RCC 7860 (cell line): ENCODE data around the gene KANK2.
"Not testable (repeated sequence)": the region's sequence is repeated elsewhere in the genome, so short reads cannot be mapped to it uniquely, and the experiment has no call there.

Experiments used
- DNase-seq: peaks from one replicate; pipeline ENCODE4 v3.0.0-alpha.2; 2015; ENCODE audit warnings: low spot score
- FAIRE-seq: peaks from 2 replicates; lab custom pipeline; 2012; peaks lifted over from hg19 to GRCh38; lab: Jason Lieb, UNC

KANK2 gene

DNA sequence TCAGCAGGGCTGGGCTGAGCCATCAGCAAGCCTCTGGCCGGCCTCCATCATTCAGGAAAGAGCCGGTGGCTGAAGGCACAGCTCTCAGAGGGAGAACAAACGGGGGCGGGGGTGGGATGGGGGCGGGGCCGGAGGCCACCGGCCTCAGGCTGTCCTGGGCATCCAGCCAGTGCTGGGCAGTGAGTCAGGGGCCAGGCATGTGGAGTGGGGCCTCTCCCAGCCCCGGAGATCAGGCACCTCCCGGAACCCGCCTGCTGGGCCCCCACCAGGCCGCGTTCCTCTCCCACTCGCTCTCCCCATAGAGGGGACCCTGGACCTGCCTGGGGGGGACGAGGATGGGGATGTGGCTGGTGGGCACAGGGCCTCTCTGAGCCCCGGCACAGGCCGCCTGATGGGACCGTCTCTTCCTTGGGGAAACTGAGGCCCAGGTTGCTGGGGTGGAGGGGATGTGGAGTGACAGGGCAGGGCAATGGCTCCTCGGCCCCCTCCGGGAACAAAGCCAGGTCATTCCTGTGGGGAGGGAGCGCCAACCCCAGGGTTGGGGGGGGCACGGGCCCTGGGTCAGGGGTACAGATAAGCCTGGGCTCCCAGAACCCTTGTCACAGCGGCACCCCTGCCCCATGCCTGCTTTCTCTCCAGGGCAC lies 54.7 kb downstream of the KANK2 start:
- DNase-seq: peak; percentile 94
- peak; percentile 55 for FAIRE-seq

DNA sequence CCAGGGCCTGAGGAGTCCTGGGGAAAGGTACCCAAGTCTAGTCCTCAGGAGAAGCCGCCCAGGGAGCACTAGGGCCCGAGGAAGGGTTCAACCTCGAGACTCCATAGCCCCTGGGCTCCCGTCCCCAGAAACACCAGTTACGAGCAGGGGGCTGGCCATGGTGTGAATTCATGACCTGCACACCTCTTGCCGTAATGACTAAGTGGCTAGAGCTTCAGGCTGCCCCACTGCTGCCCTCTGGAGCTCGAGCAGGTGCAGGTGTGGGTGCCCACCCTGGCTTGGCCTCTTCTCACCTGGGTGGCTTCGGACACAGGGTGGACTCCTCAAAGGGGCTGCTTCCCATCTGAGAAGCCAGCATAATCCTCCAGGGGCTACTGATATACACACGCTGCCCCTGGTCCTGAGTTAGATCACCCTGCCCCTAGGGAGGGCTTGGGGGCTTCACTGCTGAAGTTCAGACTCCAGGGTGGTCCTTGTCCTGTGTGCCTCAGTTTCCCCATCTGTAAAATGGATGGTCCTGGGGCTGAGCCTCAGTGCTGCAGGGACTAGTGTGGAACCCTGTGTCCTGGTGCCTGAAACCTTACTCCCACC lies 55.3 kb downstream of the KANK2 start:
- no peak for FAIRE-seq
- DNase-seq: peak; percentile 29

GRCh38 chr19:11140896-11141295 lies 56.4 kb downstream of the KANK2 start:
- no peak for FAIRE-seq
- DNase-seq: no peak

DNA sequence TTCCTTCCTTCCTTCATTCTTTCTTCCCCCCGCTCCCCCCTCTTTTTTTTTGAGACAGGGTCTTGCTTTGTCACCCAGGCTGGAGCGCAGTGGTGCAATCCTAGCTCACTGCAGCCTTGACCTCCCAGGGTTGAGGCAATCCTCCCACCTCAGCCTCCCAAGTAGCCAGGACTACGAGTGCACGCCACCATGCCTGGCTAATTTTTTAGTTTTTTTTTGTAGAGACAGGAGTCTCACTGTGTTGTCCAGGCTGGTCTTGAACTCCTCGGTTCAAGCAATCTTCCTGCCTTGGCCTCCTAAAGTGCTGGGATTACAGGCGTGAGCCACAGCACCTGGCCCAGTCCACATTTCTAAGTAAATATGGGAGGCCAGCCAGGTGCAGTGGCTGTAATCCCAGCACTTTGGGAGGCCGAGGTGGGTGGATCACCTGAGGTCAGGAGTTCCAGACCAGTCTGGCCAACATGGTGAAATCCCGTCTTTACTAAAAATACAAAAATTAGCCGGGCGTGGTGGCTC lies 57.3 kb downstream of the KANK2 start:
- FAIRE-seq, DNase-seq: not testable (repeated sequence)

- FAIRE-seq (peak; percentile 66), DNase-seq (peak; percentile 87)
These were observed 58.6 kb downstream of the KANK2 start for GRCh38 chr19:11138601-11139300.

GRCh38 chr19:11137542-11138384 lies 59.6 kb downstream of the KANK2 start:
- FAIRE-seq (peak; percentile 40), DNase-seq (peak; percentile 83)

GRCh38 chr19:11136400-11137101 lies 60.8 kb downstream of the KANK2 start:
- DNase-seq (no peak), FAIRE-seq (no peak)

DNA sequence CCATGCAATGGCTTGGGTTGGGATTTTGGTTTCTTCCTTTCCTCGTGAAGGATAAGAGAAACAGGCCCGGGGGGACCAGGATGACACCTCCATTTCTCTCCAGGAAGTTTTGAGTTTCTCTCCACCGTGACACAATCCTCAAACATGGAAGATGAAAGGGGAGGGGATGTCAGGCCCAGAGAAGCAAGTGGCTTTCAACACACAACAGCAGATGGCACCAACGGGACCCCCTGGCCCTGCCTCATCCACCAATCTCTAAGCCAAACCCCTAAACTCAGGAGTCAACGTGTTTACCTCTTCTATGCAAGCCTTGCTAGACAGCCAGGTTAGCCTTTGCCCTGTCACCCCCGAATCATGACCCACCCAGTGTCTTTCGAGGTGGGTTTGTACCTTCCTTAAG lies 65.9 kb downstream of the KANK2 start:
- no peak for FAIRE-seq
- no peak for DNase-seq

GRCh38 chr19:11130824-11131455 lies 66.4 kb downstream of the KANK2 start:
- peak; percentile 56 for DNase-seq
- FAIRE-seq: no peak

GRCh38 chr19:11127905-11128304 lies 69.4 kb downstream of the KANK2 start:
- no peak for DNase-seq

DNA sequence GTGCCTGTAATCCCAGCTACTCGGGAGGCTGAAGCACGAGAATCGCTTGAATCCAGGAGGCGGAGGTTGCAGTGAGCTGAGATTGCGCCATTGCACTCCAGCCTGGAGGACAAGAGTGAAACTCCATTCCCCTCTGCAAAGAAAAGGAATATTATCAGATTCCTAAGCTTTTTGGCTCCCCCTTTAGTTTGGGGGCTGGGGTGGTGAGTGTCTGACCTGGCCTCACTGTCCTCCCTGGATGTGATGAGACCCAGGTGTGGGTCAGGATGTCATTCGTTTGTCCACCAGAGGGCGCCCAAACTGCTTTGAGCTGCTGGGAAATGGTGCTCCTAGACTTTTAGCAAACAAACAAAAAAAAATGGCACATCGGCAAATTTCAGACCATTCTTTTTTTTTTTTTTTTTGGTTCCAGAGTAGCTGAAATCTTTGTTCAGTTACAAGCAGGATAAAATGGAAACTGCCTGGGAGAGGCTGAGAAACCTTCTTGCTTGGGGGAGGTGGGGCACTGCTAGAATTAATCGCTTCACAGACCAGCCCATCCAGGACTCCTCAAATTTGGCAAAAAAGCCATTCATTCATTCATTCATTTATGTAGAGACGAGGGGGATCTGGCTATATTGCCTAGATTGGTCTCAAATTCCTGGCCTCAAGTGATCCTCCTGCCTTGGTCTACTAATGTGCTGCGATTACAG lies 71.2 kb downstream of the KANK2 start:
- FAIRE-seq: no peak

More at GRCh38 chr19:11127905-11128304, 69.4 kb downstream of the KANK2 start:
- FAIRE-seq: no peak

DNA sequence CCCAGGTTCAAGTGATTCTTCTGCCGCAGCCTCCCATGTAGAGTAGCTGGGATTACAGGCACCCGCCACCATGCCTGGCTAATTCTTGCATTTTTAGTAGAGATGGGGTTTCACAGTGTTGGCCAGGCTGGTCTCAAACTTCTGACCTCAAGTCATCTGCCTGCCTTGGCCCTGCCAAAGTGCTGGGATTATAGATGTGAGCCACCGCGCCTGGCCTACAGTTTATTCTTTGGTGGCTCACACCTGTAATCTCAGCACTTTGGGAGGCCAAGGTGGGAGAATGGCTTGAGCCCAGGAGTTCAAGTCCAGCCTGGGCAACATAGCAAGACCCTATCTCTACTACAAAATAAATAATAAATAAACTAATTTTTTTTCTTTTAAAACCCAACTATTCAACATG lies 73.2 kb downstream of the KANK2 start:
- not testable (repeated sequence) for DNase-seq, FAIRE-seq

More for the DNA sequence above, 71.2 kb downstream of the KANK2 start:
- DNase-seq: peak; percentile 53

- FAIRE-seq (no peak), DNase-seq (no peak)
These were observed 74.2 kb downstream of the KANK2 start for GRCh38 chr19:11123114-11123513.

DNA sequence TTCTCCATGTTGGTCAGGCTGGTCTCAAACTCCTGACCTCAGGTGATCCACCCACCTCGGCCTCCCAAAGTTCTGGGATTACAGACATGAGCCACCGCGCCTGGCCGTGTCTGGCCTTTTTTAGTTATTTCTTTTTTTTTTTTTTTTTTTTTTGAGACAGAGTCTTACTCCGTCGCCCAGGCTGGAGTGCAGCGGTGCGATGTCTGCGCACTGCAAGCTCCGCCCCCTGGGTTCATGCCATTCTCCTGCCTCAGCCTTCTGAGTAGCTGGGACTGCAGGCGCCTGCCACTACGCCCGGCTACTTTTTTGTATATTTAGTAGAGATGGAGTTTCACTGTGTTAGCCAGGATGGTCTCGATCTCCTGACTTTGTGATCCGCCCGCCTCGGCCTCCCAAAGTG lies 75.4 kb downstream of the KANK2 start:
- FAIRE-seq: not testable (repeated sequence)

DNA sequence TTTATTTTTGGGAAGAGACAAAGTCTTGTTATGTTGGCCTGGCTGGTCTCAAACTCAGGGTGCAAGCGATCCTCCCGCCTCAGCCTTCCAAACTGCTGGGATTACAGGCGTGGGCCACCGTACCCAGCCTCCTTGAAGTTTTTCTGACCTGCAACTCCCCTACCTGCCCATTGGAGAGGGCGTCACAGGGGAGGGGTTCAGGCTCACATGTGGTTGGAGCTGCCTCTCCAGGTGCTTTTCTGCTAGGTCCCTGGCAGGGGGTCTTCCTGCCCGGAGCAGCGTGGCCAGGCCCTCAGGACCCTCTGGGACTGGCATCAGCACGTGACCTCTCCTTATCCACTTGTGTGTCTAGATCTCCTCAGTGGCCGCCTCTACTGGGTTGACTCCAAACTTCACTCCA lies 80.8 kb downstream of the KANK2 start:
- no peak for DNase-seq
- no peak for FAIRE-seq

More for the DNA sequence above, 75.4 kb downstream of the KANK2 start:
- not testable (repeated sequence) for DNase-seq

DNA sequence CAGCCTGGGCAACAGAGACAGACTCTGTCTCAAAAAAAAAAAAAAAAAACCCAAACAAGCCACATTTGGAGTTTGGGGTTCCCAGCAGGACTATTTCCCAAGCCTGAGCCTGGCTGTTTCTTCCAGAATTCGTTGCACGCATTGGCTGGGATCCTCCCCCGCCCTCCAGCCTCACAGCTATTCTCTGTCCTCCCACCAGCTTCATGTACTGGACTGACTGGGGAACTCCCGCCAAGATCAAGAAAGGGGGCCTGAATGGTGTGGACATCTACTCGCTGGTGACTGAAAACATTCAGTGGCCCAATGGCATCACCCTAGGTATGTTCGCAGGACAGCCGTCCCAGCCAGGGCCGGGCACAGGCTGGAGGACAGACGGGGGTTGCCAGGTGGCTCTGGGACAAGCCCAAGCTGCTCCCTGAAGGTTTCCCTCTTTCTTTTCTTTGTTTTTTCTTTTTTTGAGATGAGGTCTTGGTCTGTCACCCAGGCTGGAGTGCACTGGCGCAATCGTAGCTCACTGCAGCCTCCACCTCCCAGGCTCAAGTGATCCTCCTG lies 81.4 kb downstream of the KANK2 start:
- no peak for DNase-seq
- FAIRE-seq: no peak

DNA sequence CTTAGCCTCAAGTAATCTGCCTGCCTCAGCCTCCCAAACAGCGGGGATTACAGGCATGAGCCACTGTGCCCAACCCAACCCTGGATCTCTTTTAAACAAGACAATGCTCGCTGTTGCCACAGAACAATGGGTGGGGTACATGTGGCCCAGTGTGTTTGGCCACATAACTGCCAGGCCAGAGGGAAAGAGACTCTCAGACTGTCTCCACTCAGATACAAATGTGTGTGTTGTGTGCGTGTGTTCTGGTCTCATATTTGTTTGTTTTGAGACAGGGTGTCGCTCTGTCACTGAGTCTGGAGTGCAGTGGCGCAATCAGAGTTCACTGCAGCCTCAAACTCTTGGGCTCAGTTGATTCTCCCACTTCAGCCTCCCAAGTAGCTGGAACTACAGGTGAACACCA lies 82.3 kb downstream of the KANK2 start:
- FAIRE-seq (no peak), DNase-seq (no peak)
